Loucy (cell line): ENCODE data around the gene NAV1.

Experiments used
- CTCF ChIP-seq: fragments of 200-600 bp; sonication (generic); conservative IDR thresholded peaks from 2 replicates; pipeline ENCODE4 v1.5.1; 2014; ENCODE audit warnings: mild to moderate bottlenecking, antibody characterized with exemption, low read length
- EZH2phosphoT487 ChIP-seq: fragments of 200-600 bp; IDR thresholded peaks from 2 replicates; pipeline ENCODE4 v1.6.1; 2018; ENCODE audit warnings: antibody characterized with exemption, mild to moderate bottlenecking, moderate library complexity, borderline replicate concordance

DNA sequence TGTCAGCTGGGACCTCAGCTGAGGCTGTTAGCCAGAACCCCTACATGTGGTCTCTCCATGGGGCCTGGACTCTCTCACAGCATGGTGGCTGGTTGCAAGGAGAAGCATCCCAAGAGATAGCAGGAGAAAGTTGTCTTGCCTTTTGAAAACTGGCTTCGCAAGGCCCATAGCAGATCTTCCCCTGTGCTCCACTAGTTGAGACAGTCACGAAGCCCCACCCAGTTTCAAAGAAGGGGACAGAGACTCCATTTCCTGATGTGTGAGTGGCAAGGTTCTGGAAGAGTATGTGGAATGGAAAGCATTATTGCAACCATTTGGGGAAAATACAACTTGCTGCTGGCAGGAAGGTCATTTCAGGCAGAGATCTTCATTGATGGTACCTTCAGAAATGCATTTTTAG, 24.5 kb upstream of the NAV1 start:
- TF ChIP-seq CTCF (no peak), EZH2phosphoT487 (no peak)
